GM21529 (cell line): ENCODE results near the gene DEFB132.

Experiments used
- ATAC-seq: cut with Tn5 transposase; IDR thresholded peaks from one replicate; pipeline ENCODE4 v1.9.1; 2021; ENCODE audit not compliant: unreplicated experiment

The DEFB132 gene

GRCh38 chr20:259981-260380 lies 2.5 kb downstream of the DEFB132 start:
- no peak for ATAC-seq

GRCh38 chr20:263701-264100 lies 6.2 kb downstream of the DEFB132 start:
- no peak for ATAC-seq

- peak; percentile 90 for ATAC-seq
Measured at GRCh38 chr20:266596-267562, 9.4 kb downstream of the DEFB132 start.

GRCh38 chr20:270517-270916 lies 13.0 kb downstream of the DEFB132 start:
- no peak for ATAC-seq

- no peak for ATAC-seq
Measured at GRCh38 chr20:271069-271468, 13.5 kb downstream of the DEFB132 start.

- no peak for ATAC-seq
Measured at GRCh38 chr20:271528-271927, 14.0 kb downstream of the DEFB132 start.

- no peak for ATAC-seq
Measured at GRCh38 chr20:272718-273117, 15.2 kb downstream of the DEFB132 start.

GRCh38 chr20:273884-274283 lies 16.4 kb downstream of the DEFB132 start:
- no peak for ATAC-seq

- no peak for ATAC-seq
Measured at GRCh38 chr20:275791-276190, 18.3 kb downstream of the DEFB132 start.

- ATAC-seq = no peak
Measured at GRCh38 chr20:276620-277495, 19.3 kb downstream of the DEFB132 start.

GRCh38 chr20:277496-277781 lies 19.9 kb downstream of the DEFB132 start:
- ATAC-seq = no peak

- no peak for ATAC-seq
Measured at GRCh38 chr20:278181-278580, 20.7 kb downstream of the DEFB132 start.

- ATAC-seq = no peak
Measured at GRCh38 chr20:278607-279571, 21.4 kb downstream of the DEFB132 start.

- ATAC-seq = no peak
Measured at GRCh38 chr20:284172-284571, 26.6 kb downstream of the DEFB132 start.

GRCh38 chr20:286508-286907 lies 29.0 kb downstream of the DEFB132 start:
- no peak for ATAC-seq

GRCh38 chr20:288956-289692 lies 31.6 kb downstream of the DEFB132 start:
- ATAC-seq = no peak

GRCh38 chr20:289693-290083 lies 32.2 kb downstream of the DEFB132 start:
- no peak for ATAC-seq

- ATAC-seq = peak; percentile 87
Measured at GRCh38 chr20:290084-290831, 32.7 kb downstream of the DEFB132 start, which contains the start of gene C20orf96. Gene C20orf96, minus strand, starts transcription at chr20:290750. Its CDS starts 140 bp downstream, at chr20:290610.

- ATAC-seq = no peak
Measured at GRCh38 chr20:294602-295001, 37.1 kb downstream of the DEFB132 start.
